HPDE6-E6E7 (cell line): ENCODE data around the gene PHLPP1.

Experiments
- DNase-seq: peaks from one replicate; pipeline ENCODE4 v3.0.0; 2011; ENCODE audit warnings: missing footprints; ENCODE audit errors: extremely low spot score

The PHLPP1 gene

DNA sequence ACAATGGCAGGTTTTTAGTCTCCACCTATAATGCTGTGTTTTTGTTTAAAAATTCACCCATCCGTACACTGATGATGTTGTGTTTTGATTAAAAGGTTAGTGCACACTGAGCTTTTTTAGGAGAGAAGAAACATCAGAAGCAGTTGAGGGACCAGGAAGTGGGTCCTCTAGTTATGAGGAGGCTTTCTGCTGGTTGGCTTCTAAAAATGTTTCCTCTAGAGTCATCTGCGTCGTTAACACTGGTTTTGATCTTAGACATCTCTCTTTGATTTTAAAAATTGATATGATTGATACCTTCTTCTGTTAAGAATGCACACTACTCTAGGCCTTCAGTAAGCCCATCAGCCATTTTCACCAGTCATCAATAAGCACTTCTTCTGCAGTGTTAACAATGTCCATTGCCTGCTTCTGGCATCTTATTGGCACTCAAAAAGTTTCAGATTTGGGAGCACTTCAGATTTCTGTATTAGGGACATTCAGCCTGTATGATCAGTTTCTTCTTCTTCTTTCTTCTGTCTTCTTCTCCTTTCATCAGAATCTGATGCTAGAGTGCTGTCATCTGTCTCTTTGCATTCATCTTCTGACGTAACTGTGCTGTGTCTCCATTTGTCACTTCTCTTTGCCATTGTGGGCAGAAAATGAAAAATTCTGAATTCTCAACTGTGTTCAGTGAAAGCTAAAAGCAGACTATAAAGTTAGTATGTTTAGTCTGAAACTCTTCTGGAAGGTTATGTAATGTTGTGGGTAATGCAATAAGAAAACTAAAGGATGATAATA, 56.3 kb downstream of the PHLPP1 start:
- DNase-seq = no peak

DNA sequence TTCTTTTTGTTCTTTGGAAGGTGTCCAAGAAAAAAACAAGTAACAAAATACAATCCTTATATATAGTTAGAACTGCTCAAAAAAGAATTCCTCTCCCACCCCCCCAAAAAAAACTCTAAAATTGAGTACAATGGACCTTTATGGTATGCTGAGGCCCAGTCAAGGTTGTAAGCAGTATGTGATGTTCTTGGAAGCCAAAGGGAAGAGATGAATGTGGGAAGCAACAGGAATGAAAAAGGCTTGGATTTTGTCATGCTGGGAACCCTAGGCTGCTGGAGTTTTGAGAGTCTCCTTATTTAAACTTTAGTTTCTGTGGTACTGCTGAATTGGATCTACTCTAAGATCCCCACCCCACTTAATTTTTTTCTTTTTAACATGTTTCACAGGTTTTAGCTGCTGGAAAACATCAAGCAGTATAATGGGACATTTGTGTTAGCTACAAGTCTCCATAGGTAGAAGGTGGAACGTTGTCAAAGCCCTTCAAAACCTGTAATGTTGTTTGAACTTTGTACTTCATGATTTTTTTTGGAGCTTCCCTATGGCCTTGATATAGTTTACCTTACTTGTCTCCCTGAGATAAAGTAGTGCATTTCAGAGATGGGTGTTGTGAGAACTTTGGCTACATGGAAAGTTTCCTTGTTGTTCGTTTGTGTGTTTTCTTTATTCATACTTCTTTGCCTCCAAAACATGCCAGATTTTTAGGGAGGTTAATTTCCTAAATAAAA, 57.7 kb downstream of the PHLPP1 start:
- DNase-seq = no peak

DNA sequence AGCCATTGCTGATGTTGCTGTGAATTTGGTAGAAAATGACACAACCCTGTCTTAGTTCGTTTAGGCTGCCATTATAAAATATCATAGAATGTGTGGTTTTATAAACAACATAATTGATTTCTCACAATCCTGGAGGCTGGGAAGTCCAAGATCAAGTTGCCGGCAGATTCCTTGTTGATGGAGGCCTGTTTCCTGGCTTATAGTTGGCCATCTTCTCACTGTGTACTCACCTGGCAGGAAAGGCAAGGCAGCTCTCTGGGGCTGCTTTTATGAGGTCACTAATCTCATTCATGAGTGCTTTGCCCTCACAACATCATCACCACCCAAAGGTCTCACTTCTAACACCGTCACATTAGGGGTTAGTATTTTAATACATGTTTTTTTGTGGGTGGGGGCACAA, 58.4 kb downstream of the PHLPP1 start:
- no peak for DNase-seq

DNA sequence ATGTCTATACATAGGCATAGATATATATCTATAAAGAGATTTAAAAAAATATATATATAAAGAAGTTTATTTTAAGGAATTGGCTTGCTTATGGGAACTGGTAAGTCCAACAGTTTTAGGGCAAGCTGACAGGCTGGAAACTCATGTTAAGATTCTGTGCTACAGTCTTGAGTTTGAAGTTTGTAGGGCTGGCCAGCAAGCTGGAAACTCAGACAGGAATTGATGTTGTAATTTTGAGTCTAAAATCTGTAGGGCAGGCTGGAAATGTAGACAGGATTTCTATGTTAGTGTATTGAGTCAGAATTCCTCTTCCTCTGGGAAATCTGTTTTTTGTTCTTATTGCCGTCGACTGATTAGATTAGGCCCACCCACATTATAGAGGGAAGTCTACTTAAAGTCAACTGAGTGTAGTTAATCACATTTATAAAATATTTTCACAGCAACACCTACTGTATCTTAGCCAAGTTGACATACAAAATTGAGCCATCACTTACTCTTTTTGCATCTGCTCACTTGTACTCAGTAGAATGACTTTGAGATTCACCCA, 60.8 kb downstream of the PHLPP1 start:
- DNase-seq = no peak

DNA sequence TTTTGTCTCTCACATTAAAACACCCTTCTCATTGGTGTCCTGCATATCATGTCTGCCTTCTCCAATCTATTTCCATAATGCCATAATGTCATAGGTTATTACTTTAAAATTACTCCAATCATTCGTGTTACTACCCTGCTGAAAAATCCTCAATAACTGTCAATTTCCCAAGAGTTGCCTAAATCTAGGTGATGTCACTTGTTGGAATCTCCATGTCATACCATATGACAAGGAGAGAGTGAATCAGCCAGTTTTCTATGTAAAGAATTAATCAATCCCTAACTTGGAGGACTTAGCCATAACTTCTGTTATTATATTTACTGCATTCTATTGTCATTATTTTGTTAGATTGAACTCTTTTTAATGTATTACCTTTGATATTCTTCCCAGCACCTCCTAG, 62.5 kb downstream of the PHLPP1 start:
- DNase-seq = no peak

DNA sequence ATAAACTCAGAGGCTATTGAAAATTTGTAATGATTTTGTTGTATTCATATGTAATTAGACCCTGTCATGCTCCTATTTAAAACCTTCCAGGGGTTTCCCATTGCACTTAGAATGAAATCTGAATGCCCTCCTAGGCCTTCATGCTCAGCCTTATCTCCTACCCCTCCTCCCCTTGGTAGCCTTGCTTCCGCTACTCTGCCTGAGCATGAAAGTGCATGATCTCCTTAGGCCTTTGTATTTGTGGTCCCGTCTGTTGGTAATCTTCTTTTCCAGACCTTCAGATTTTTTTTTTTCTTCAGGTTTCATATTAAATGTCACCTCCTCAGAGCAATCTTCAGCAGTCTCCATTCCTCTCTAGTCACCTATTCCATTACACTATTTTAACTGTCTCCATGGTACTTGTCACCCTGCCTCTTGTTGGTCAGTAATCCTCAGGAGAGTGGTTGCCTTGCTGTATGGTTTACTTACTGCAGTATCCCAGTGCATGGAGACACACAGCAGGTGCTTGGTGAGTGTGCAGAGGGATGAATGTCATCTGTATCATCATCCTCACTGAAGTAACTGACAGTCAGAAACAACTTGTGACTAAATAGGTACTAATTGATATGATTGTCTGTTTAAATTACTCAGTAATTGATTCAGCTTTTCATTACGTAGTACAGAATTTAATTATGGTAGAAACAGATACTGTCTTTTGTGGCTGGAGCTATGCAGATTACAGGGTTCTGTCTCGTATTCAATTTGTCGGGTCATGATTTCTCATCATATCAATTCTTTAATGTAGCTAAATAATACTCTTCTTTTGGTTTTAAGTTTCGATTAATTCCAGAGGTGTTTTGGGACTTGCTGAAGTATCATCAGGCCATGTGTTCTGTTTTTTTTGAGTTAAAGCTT, 63.9 kb downstream of the PHLPP1 start:
- DNase-seq = no peak

DNA sequence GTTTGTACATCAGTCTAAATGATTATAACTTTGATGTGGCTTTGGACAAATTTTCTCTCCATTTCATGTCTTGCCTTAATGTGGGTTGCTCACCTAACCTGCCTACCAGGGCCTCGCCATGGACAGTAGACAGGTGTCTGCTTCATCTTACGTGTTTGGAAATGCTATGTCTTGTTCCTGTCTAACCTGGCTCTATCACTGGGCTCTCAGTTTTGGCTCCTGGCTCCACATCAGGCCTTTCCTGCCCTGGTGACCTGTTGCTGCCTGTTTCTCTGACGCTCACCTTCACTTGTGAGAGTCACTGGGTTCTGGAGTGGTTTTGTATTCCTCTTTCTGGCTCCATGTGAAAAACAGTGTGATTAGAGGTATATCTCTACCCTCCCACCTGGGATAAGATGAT, 65.9 kb downstream of the PHLPP1 start:
- no peak for DNase-seq

DNA sequence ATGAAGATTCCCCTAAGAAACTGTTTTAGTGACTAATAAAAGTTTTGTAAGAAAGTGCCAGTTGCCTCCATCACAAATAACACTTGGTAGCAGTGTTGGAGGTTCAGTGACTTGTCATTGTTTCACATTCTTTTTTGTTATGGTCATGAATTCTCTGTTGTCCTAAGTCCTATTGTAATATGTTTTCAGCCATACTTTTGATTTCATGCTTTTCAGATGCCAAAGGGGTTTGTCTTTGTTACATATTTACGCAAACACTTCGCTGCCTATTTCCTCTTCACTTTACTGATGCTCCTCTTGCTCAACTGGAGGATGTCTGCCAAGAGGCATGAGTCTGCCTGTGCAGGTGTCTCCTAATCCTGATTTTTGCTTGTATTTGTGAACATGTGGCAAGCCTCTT, 66.6 kb downstream of the PHLPP1 start:
- DNase-seq = peak; percentile 20

DNA sequence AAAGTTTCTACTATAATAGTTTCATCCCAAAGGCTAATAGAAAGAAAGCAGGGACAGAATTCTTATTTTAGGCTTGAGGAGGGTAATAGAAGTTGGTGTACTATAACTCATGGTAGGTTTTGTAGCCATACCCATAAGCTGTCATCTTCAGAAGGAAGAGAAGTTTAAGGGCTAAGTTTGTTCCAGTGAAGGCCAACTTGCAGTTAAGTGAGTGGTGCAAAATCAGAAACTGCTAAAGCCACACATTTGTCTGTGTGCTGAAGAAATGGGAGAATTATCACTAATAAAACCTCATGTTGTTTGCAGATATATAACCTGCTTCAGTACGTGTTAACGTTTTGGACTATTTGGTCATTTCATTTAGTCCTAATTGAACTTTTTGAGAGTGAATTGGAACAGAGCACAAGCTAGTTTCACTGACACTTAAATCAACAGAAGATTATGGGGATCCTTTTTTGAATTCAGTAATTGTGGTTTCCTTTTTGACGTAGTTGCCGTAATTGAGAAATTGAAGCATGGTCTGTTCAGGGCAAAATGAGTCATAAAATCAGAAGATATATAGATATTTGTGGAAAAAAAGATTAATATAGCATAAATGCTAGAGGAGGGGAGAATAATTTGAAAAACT, 69.1 kb downstream of the PHLPP1 start:
- no peak for DNase-seq

DNA sequence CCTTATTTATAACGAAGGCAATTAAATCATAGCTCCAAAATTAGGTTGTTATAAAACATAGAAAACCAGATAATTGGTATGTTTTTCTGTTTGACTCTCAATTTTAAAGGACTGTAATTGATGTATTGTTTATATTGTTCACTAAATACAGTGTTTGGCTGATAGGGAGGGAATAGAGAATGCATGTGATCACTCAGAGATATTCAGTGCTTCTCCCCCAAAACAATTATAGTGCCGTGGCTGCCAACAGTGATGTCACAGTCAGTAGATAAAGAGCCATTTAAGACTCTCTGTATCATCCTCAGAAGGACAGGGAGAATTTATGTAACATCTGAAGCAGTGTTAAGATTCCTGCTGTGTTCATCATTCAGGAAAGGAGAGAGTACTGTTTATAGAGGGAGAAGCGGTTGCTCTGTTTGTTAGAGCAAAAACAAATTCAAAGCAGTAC, 69.6 kb downstream of the PHLPP1 start:
- DNase-seq = no peak

DNA sequence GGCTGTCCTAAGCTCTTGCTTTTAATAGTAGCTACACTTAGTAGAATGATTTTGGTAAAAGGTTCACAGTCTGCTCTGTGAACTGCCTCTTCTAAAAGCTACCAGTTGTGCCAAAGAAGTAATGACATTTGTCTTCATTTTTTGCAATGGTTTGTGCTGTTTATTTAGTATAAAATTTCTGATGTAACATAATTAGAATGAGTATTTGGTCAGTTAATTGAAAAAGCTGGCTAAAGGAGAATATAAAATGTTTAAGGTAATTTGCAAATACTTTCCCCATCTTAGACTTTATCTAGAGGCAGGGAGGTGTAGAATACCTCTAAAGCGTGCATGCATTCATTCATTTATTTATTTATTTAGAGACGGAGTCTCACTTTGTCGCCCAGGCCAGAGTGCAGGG, 71.3 kb downstream of the PHLPP1 start:
- no peak for DNase-seq

DNA sequence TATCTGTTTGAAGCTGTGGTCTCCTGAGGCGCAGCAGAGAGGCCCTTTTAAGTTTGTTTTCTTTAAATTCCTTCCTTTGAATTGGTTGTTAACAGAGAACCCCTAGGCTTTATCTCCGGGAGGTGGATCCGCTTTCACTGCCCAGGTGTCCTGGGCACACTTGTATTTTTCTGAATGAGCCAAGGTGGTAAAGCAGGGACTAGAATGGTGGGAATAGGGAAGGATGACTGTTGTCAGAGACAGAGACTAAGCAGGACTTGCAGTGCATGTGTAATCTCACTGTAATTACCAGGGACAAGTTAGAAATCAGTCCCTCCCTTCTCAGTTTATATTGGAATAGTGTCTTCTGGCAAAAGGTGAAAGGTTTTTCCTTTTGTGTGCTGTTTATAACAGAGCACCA, 72.8 kb downstream of the PHLPP1 start:
- DNase-seq = no peak

DNA sequence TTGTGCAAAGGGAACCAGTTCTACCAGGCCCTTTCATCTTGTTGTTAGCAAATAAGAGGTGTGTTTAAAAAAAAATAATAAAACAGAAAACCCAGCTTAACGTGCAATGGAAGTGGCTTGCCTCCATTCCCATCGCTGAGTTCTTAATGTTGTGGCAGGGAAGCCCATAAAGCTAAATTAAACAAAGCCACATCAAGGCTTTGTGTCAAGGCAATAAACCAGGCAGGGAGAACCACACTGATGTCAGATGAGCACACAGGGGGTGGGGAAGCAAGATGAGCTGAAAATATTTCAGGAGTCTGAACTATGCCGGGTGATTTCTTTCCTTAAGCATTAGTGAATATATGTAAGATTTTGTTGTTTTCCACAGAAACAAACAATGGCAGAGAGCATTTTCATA, 73.5 kb downstream of the PHLPP1 start:
- DNase-seq = no peak

DNA sequence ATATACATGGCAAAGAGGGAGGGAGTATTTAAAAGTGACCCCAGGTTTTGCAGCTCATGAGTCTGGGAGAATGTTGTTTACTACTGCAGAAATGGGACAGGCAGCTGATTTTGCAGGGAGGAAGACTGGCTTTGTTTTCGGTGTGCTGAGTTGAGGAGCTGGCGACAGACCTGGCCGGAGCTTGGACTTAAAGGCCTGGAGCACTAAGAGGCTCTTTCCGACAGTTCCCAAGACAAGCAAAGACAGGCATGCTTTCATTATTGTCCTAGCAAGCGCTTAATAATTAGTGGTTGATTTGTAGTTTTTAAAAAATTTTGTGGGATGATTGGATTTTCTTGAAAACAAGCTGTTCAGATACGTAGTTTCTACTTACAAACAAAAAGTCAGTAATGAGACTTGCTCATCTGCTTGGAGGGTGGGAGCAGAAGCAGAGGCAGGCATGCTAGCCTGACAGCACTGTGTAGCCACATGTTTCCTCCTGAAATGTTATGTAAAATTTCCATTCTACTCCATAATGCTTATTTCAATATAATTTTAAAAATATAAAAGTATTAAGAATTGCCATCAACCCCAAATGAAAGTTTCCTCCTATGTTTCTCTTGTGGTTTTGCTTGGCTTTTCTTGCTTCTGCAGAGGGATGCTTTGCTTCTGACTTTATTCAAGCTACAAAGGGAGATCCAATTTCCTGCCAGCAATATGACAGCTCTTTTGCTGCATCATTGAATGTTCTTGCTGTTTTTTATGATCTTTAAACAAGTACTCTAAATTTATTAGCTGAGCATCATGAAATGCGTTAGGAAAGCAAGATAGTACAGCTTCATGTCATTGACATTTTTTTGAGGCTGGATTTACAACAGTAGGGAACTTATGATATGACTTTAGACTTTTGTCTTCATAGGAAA, 75.8 kb downstream of the PHLPP1 start:
- DNase-seq = no peak

DNA sequence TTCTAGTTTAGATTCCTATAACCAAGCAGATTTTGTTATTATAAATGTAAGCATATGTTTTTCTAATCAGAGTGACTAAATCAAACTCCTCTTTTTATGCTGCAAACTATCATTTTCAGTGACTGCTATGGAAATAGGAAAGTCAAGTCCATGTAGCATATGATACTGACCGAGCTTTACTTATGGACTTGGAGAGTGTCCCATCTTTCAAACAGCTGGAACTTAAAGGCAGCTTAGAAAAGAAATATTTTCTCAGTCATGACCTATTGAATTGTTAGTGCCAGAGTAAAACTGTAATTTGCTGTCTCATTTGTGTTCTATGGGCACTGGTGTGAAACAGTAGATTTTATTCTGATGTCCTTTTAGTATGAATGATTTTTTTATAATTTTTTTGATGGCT, 76.7 kb downstream of the PHLPP1 start:
- DNase-seq = no peak

DNA sequence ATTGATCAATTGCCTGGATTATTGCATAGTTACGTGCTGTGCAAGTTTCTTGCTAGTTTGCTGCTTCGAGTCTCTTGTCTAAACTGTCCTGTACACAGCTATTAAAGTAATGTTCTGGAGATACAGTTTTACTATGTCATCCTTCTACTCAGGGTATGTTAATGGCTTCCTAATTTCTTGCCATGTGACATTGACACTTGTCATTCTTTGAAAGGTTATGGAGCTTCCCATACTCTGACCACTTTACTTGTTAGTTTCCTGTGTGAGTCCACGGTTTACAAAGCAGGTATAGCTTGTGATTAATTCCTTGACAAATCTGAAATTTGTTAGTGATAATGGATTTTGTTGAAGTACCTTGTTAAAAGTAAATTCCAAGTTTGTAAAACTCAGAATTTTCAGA, 80.5 kb downstream of the PHLPP1 start:
- no peak for DNase-seq

DNA sequence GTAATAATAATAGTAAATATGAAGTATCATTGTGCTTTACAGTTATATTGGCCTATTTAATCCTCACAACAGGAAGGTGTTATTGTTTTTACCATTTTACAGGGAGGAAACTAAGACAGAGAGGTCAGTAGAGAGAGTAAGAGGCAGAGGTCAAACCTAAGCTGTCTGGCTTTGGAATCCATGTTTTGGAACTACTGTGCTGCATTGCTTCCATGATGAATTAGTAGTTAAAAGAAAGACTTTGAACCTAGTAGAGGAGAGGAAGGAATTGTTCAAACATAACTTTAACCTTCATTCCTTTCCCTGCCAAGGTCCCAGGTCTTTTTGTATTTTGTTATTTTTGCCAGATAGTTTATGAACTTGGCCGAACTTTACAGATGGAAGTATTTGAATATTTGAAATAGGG, 80.9 kb downstream of the PHLPP1 start:
- no peak for DNase-seq

DNA sequence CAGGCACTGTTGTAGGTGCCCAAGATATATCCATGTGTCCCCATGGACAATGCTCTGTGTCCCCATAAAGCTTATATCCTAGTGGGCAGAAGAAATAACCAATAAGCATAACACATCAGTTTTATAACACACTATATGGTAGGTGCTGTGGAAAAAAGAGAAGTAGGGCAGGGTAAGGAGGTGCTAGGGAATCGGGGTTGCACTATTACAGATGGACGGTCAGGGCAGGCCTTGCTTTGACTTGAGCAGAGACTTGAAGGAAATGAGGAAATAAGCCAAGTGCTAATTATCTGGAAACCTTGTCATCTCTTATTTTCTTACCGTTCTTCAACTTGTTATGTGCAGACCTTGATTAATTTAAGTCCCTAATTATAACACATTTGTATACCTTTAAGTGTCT, 82.0 kb downstream of the PHLPP1 start:
- DNase-seq = no peak

DNA sequence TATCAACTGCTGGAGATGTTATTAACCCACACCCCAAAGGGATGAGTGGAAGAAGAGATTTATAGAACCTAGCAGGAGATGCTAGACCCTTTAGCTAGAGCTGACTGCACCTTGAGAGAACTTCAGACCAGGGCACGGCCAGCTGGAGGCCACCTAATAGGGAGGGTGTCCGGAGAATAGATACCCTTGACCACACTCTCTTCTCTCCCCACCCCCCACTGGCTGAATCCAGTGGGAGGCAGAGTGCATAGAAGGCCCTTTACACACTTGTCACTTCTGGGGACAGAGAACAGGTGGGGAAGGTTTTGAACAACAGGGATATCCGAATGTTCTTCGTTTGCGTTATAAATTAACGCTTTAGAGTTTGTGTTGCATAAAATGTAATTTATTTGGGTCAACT, 84.6 kb downstream of the PHLPP1 start:
- no peak for DNase-seq

DNA sequence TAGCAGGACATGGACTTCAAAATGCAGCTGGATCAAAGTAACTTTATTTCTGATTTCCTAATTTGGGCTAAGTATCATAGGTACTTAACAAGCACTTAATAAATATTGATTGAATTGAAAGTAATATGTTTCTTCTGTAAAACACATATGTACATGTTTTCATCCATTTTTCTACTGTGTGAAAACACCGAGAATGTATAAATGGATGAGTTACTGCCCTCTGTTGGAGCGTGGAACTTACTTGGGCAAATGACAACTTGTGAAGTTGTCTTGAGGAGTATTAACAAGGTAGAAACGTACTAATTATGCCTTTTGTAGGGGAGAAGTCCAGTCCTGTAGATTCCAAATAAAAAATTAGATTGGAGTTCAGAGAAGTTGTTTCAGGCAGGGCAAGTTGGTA, 87.2 kb downstream of the PHLPP1 start:
- DNase-seq = no peak

DNA sequence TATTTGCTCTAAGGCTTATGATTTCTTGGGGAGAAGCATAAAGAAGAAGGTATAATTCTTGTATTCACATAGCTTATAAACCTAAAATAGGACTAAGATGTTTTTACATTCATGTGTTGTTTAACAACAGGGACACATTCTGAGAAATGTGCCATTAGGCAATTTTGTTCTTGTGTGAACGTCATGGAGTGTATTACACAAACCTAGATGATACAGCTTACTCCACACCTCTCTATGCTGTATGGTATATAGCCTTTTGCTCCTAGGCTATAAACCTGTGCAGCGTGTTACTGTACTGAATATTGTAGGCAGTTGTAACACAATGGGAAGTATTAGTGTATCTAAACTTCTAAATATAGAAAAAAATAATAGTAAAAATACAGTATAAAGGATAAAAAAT, 92.1 kb downstream of the PHLPP1 start:
- no peak for DNase-seq
